AG04449 (cell line): Measurements from ENCODE around the gene MFSD12.

ENCODE experiments used
- CTCF ChIA-PET: fragments of 350-600 bp; formaldehyde crosslinking; extraction: SDS; loops from one replicate; lab custom pipeline; 2021; ENCODE audit warnings: antibody characterized with exemption; lab: Yijun Ruan, JAX
- POLR2A ChIA-PET: fragments of 400-600, 350-600 bp; formaldehyde crosslinking; extraction: SDS; loops from one replicate; lab custom pipeline; 2020; ENCODE audit warnings: antibody characterized with exemption, inconsistent platforms; lab: Yijun Ruan, JAX
- DNase-seq: peaks from one replicate; pipeline ENCODE4 v3.0.0-alpha.2; 2010; ENCODE audit warnings: low read depth, low spot score
- H3K4me3 ChIP-seq: 2 replicates; pipeline ENCODE4 v1.5.1; 2011; ENCODE audit warnings: low read depth, mild to moderate bottlenecking, control low read depth, low read length
- TF ChIP-seq, protein P1 (sequence below): IDR thresholded peaks from one replicate; pipeline ENCODE4 v1.5.1; 2011; ENCODE audit warnings: mild to moderate bottlenecking, moderate library complexity, low read length, control low read depth, inconsistent platforms; ENCODE audit not compliant: insufficient read depth; ENCODE audit errors: missing control alignments

Gene MFSD12

DNA sequence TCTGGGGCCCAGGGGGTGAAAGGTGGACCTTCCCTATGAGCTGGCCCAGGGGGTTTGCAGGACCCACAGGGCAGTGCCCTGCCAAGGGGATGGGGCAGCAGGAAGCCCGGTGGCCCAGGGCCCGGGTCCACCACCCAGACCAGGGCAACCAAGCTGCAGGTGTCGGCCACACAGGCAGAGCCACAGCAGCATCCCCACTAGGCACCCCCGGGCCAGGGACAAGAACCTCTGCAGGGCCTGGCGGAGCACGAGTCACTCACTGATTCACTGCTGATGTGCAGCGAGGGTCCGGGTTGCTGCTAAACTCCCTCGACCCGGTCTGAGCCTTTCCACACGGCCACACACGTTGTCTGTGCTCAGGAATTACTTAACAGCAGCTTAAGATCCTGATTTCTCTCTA, 42.5 kb downstream of the MFSD12 start:
- DNase-seq, result no peak
- POLR2A ChIA-PET, result no interaction called here
- TF ChIP-seq, protein P1, sequence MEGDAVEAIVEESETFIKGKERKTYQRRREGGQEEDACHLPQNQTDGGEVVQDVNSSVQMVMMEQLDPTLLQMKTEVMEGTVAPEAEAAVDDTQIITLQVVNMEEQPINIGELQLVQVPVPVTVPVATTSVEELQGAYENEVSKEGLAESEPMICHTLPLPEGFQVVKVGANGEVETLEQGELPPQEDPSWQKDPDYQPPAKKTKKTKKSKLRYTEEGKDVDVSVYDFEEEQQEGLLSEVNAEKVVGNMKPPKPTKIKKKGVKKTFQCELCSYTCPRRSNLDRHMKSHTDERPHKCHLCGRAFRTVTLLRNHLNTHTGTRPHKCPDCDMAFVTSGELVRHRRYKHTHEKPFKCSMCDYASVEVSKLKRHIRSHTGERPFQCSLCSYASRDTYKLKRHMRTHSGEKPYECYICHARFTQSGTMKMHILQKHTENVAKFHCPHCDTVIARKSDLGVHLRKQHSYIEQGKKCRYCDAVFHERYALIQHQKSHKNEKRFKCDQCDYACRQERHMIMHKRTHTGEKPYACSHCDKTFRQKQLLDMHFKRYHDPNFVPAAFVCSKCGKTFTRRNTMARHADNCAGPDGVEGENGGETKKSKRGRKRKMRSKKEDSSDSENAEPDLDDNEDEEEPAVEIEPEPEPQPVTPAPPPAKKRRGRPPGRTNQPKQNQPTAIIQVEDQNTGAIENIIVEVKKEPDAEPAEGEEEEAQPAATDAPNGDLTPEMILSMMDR, result no peak
- CTCF ChIA-PET, result interaction anchor here (0.9 to 1.5 kb wide), 2 partner anchors 12 to 30 kb away, joined by 3 to 5 read pairs; no protein-coding TSS in a partner anchor
- no peak overlapping the region for H3K4me3 ChIP-seq

DNA sequence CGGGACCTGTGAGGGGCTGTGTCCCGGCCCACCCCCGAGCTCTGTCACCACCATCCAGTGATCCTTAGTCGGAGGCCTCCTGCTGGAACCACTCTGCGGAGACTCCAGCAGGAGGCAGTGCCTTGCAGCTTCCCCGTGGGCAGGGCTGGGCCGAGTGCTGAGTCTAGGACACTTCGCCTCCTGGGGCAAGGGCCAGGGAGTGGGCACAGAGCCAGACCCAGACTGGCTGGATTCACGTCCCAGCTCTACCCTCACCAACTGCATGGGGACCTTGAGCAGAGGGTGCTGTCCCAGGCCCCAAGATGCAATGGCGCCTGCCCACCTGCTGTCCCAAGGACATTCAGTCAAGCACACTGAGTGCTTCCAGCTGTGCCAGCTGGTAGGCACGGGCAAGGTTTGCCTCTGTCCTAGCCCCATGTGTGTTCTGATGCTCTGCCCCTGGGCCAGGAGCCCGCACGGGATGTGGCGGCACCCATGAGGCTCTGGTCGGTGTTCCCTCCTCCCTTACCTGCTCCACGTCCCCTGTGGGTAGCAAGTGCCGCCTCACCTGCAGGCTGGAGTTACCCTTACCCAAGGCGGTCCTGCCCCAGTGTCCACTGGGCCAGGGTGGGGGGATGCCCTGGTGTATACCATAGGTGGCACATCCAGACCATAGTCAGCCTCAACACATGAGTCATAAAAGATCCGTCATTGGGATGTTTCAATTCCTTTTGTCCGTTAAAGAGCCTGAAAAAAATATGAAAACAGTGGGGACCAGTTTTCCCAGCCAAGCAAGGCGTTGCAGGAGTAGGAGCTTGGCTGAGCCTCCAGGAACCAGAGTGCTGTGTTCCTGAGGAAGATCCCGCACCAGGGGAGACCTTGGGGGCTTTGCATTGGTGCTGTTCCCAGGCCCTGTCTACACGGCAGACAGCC, 43.9 kb downstream of the MFSD12 start:
- CTCF ChIA-PET, result interaction anchor here (0.9 to 1.6 kb wide), 2 partner anchors 11 to 32 kb away, joined by 3 to 4 read pairs; no protein-coding TSS in a partner anchor
- POLR2A ChIA-PET, result no interaction called here
- TF ChIP-seq, protein P1, result no peak
- H3K4me3 ChIP-seq, result no peak overlapping the region
- DNase-seq, result no peak

DNA sequence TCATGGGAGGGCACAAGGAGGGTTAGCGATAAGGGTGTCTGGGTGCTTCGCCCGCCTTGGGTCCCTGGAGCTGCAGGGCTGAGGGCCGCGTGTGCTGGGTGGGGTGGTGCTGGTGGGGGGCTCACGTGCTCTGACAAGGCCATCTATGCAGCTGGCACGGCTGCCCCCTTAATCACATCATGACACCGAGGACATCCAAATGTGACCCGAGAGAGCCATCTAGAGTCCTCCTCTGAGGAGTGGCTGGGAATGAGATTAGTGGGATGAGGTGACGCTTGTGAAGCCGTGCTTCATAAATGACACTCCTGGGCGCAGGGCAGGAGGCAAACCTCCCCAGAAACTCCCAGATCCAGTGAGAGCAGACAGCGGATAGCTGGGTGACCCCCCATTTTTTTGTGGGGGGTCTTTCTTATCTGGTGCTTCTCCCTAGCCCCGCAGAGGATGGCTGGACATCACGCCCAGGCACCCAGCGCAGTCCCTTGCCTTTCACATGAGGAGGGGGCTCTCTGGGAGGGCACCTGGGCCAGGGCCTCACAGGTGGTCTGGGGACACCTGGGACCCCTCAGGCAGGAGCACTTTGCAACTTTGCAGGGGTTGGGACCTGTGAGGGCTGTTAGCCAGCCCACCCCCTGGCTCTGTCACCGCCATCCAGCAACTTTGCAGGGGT, 44.7 kb downstream of the MFSD12 start:
- TF ChIP-seq, protein P1, result no peak
- no peak for DNase-seq
- H3K4me3 ChIP-seq, result no peak overlapping the region
- ChIA-PET POLR2A (no interaction called here), CTCF (interaction anchor here (0.9 to 1.6 kb wide), 2 partner anchors 10 to 32 kb away, joined by 3 to 4 read pairs; no protein-coding TSS in a partner anchor)

DNA sequence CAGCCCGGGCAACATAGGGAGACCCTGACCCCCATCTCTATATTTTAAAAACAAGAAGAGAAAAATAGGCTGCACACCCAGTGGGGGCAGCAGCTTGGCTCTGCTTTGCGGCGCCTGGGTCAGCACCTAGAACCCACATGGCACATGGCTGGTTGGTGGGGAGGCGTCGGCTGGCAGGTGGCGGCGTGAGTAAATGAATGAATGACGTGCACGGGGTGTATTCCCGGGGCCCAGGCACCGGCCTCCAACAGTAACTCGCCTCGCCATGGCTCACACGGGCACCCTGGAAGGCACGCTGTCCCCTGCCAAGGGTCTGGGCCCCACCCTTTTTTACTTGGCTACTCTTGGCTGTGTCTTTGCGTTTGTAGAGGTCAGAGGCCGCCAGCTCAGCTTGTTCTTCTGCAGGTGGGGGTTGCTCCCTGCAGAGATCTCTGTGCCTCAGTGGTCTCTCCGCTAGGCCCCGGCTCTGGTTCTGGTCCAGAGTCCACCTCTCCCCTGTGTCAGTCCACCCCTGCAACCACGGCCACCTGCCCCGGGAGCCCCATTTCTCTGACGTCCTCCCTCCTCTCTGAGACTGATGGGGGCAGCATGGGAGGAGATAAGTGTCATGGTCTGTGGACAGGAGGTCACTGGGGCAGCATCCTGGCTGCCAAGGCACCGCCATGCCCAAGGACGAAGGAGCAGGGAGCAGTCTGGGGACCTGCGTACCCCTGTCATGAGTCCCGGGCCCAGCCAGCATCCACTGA, 45.7 kb downstream of the MFSD12 start:
- H3K4me3 ChIP-seq, result no peak overlapping the region
- TF ChIP-seq, protein P1, result no peak
- ChIA-PET POLR2A (no interaction called here), CTCF (interaction anchor here (1.1 to 1.6 kb wide), 2 partner anchors 33 to 186 kb away, joined by 3 to 4 read pairs; no protein-coding TSS in a partner anchor)
- DNase-seq, result no peak

DNA sequence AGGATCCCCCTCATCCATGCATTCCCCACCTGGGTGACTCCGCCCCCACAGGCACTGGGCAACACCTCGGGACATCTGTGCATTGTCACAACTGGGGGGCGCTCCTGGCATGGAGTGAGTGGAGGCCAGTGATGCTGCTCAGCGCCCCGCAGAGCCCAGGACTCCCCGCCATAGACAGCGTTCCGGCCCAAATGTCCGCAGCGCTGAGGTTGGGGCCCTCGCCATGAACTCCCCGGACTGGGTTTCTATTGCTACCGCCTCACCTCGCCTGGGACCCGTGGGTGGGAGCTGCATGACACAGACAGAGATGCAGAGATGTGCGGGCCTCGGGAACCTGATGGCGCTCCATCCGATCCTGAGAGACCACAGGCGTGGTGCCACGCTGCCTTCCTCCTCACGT, 46.7 kb downstream of the MFSD12 start:
- H3K4me3 ChIP-seq, result no peak overlapping the region
- no peak for DNase-seq
- ChIA-PET CTCF (no interaction called here), POLR2A (no interaction called here)
- TF ChIP-seq, protein P1, result no peak
